Lower leg skin (tissue), 3 donors: ENCODE measurements around the gene DOCK1.

ENCODE experiments used
- CTCF ChIP-seq, 3 donors: fragments of 450-650 bp; IDR thresholded peaks; one replicate each; pipeline ENCODE4 v1.5.1; 2016; ENCODE audit warnings: antibody characterized with exemption in 3 of 3, mild to moderate bottlenecking in 3 of 3, moderate library complexity in 2 of 3
- POLR2A ChIP-seq, 2 donors: fragments of 450-650 bp; IDR thresholded peaks; one replicate each; pipeline ENCODE4 v1.6.1; 2016 to 2017; ENCODE audit warnings: antibody characterized with exemption in 2 of 2, mild to moderate bottlenecking in 1 of 2, moderate library complexity in 1 of 2

- TF ChIP-seq CTCF (IDR thresholded peaks at IDR 0.05), result no peak
- no peak for TF ChIP-seq POLR2A (IDR thresholded peaks at IDR 0.05)
These were observed 119.6 kb downstream of the DOCK1 start for GRCh38 chr10:127024685-127025435.
